ENCODE measurements around the gene CA5A.

CA5A gene

GRCh38 chr16:87963400-87963799 lies 27.1 kb upstream of the CA5A start:
- peak; percentile 46 to 55 for DNase-seq (ENCODE audit: low read depth in 2 of 2)

GRCh38 chr16:87961623-87962022 lies 25.3 kb upstream of the CA5A start:
- DNase-seq (ENCODE audit: low read depth in 2 of 2): no peak

GRCh38 chr16:87960852-87961251 lies 24.5 kb upstream of the CA5A start:
- DNase-seq (ENCODE audit: low read depth in 2 of 2): no peak

GRCh38 chr16:87960296-87960695 lies 24.0 kb upstream of the CA5A start:
- no peak for DNase-seq (ENCODE audit: low read depth in 2 of 2)

- no peak for DNase-seq (ENCODE audit: low read depth in 2 of 2)
These were observed 23.2 kb upstream of the CA5A start for GRCh38 chr16:87959391-87959990.

- DNase-seq (ENCODE audit: low read depth in 2 of 2): no peak
These were observed 22.3 kb upstream of the CA5A start for GRCh38 chr16:87958632-87959031.

- DNase-seq (ENCODE audit: low read depth in 2 of 2): no peak
These were observed 21.2 kb upstream of the CA5A start for GRCh38 chr16:87957296-87958094.

- peak; percentile 44 to 68 for DNase-seq (ENCODE audit: low read depth in 2 of 2)
These were observed 20.3 kb upstream of the CA5A start for GRCh38 chr16:87956365-87957231.

- DNase-seq (ENCODE audit: low read depth in 2 of 2): no peak
These were observed 19.7 kb upstream of the CA5A start for GRCh38 chr16:87956098-87956364.

GRCh38 chr16:87955302-87956097 lies 19.2 kb upstream of the CA5A start:
- DNase-seq (ENCODE audit: low read depth in 2 of 2): no peak

- no peak for DNase-seq (ENCODE audit: low read depth in 2 of 2)
These were observed 18.5 kb upstream of the CA5A start for GRCh38 chr16:87954826-87955225.

- no peak for DNase-seq (ENCODE audit: low read depth in 2 of 2)
These were observed 18.0 kb upstream of the CA5A start for GRCh38 chr16:87954361-87954760.

- no peak for DNase-seq (ENCODE audit: low read depth in 2 of 2)
These were observed 17.2 kb upstream of the CA5A start for GRCh38 chr16:87953308-87954215.

GRCh38 chr16:87952751-87953150 lies 16.4 kb upstream of the CA5A start:
- no peak for DNase-seq (ENCODE audit: low read depth in 2 of 2)

- DNase-seq (ENCODE audit: low read depth in 2 of 2): no peak
These were observed 15.5 kb upstream of the CA5A start for GRCh38 chr16:87951552-87952538.

GRCh38 chr16:87950765-87951551 lies 14.6 kb upstream of the CA5A start, which contains the start of gene BANP:
TSS of gene BANP (plus strand) at chr16:87951434. CDS start at chr16:87975116, 23,682 bp downstream.
- peak; percentile 93 to 94 for DNase-seq (ENCODE audit: low read depth in 2 of 2)

GRCh38 chr16:87949071-87949744 lies 12.9 kb upstream of the CA5A start:
- no peak for DNase-seq (ENCODE audit: low read depth in 2 of 2)

- no peak for DNase-seq (ENCODE audit: low read depth in 2 of 2)
These were observed 12.4 kb upstream of the CA5A start for GRCh38 chr16:87948735-87949070.

Measured in stimulated activated CD8-positive, alpha-beta memory T cell treated with anti-CD3 and anti-CD28 coated beads, Interleukin-2, amount 100 ng/mL, for 48 hours (primary cell).